GM23248 (cell line): ENCODE data around the gene GPR34. TPM values are rescaled to one million over a fixed set of nuclear protein-coding genes. Genes with fewer than 3 reads are reported as not detected.

Source experiments
- DNase-seq: peaks from one replicate; pipeline ENCODE4 v3.0.0-alpha.2; 2015
- H2AFZ ChIP-seq: fragments of 200-600 bp; sonication (generic); 2 replicates; pipeline ENCODE4 v1.6.1; 2016; ENCODE audit warnings: antibody characterized with exemption
- H3F3A ChIP-seq: fragments of 200-600 bp; sonication (generic); 2 replicates; pipeline ENCODE4 v1.6.1; 2016; ENCODE audit warnings: mild to moderate bottlenecking, antibody characterized with exemption, mixed run types; ENCODE audit not compliant: insufficient read depth
- H3K27ac ChIP-seq: fragments of 200-600 bp; sonication (generic); 2 replicates; pipeline ENCODE4 v1.5.1; 2016; ENCODE audit warnings: mild to moderate bottlenecking
- H3K27me3 ChIP-seq: fragments of 200-600 bp; sonication (generic); replicated peaks from 2 replicates; pipeline ENCODE4 v1.6.1; 2016; ENCODE audit warnings: mild to moderate bottlenecking; ENCODE audit not compliant: insufficient read depth
- H3K36me3 ChIP-seq: fragments of 200-600 bp; sonication (generic); 2 replicates; pipeline ENCODE4 v1.6.1; 2016; ENCODE audit warnings: low read depth, mild to moderate bottlenecking
- H3K4me1 ChIP-seq: fragments of 200-600 bp; sonication (generic); 2 replicates; pipeline ENCODE4 v1.6.1; 2016; ENCODE audit warnings: mild to moderate bottlenecking; ENCODE audit not compliant: insufficient read depth
- H3K4me2 ChIP-seq: fragments of 200-600 bp; sonication (generic); one replicate; pipeline ENCODE4 v1.6.1; 2016; ENCODE audit warnings: mild to moderate bottlenecking; ENCODE audit not compliant: unreplicated experiment
- H3K4me3 ChIP-seq: fragments of 200-600 bp; sonication (generic); 2 replicates; pipeline ENCODE4 v1.5.1; 2016; ENCODE audit warnings: mild to moderate bottlenecking
- H3K79me2 ChIP-seq: fragments of 200-600 bp; sonication (generic); 2 replicates; pipeline ENCODE4 v1.6.1; 2016; ENCODE audit warnings: mild to moderate bottlenecking; ENCODE audit not compliant: insufficient read depth
- H3K9ac ChIP-seq: fragments of 200-600 bp; sonication (generic); 2 replicates; pipeline ENCODE4 v1.6.1; 2016; ENCODE audit warnings: mild to moderate bottlenecking
- H3K9me2 ChIP-seq: fragments of 200-600 bp; sonication (generic); 2 replicates; pipeline ENCODE4 v1.6.1; 2016; ENCODE audit warnings: mixed run types, mild to moderate bottlenecking, moderate library complexity; ENCODE audit not compliant: insufficient read depth
- H3K9me3 ChIP-seq: fragments of 200-600 bp; sonication (generic); one replicate; pipeline ENCODE4 v1.6.1; 2017; ENCODE audit warnings: low read depth
- H4K20me1 ChIP-seq: fragments of 200-600 bp; sonication (generic); 2 replicates; pipeline ENCODE4 v1.6.0; 2016; ENCODE audit not compliant: insufficient read depth
- EZH2 ChIP-seq: fragments of 200-600 bp; sonication (generic); IDR thresholded peaks from 2 replicates; pipeline ENCODE4 v1.6.1; 2018; ENCODE audit warnings: antibody characterized with exemption, mild to moderate bottlenecking; ENCODE audit not compliant: insufficient read depth, poor library complexity, severe bottlenecking
- EZH2phosphoT487 ChIP-seq: fragments of 200-600 bp; sonication (generic); IDR thresholded peaks from 2 replicates; pipeline ENCODE4 v1.6.1; 2018; ENCODE audit warnings: antibody characterized with exemption, moderate library complexity, mild to moderate bottlenecking, low read depth; ENCODE audit not compliant: insufficient read depth
- WGBS, 2 experiments: methylation state at CpG; one replicate each; pipeline ENCODE4 v1.1.6; 2015 to 2017; ENCODE audit warnings: low lambda C conversion rate in 2 of 2, low coverage in 1 of 2; ENCODE audit errors: missing lambda C conversion rate in 2 of 2; 5-methylcytosine and 5-hydroxymethylcytosine counted together
- in situ Hi-C: fragments of 300-500 bp; cut with MboI; formaldehyde crosslinking; loops from 2 replicates; pipeline ENCODE4 v1.15.0; 2020
- polyA plus RNA-seq: library from polyadenylated mRNA; unstranded; fragments of >200 nt; fragmentation: Nextera tagmentation; extraction: Ambion mirVana; gene quantifications from 2 replicates; pipeline ENCODE4 v1.2.1, GENCODE V29; 2016
- total RNA-seq: library from RNA; depleted of rRNA; stranded (reverse); fragments of >200 nt; shearing (Covaris generic); gene quantifications from 2 replicates; pipeline ENCODE4 v1.2.3, GENCODE V29; 2014

Gene GPR34
- total and polyA plus RNA-seq, 2 experiments from 2014 or later: 0.09 TPM; not detected in 1

DNA sequence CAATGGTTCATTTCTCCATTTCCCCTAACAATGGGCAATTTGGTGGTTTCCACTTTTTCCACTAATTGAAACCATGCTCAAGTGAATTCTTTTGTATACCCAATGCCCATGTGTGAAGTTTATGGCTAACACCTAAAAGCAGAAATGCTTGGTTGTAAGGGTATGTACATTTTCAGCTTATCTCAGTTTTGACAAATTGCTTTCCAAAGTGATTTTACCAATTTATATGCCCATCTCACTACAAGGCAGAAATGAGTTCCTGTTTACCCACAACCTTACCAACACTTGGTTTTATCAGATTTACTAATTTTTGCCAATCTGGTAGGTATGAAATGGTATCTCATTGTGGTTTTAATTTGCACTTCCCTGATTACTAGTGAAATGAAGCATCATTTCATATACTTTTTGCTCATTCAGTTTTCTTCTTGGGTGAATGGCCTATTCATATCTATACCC lies 14.8 kb downstream of the GPR34 start:
- Histone ChIP-seq H3K4me1 (no peaks in the 10 kb centered on the region), H2AFZ (no peak overlapping the region), H3K9ac (no peak overlapping the region), H3K36me3 (no peaks in the 10 kb centered on the region), H3K79me2 (no peaks in the 10 kb centered on the region), H3K27ac (no peak overlapping the region), H3K4me3 (no peak overlapping the region), H4K20me1 (no peaks in the 10 kb centered on the region), H3K9me3 (no peaks in the 10 kb centered on the region), H3K4me2 (no peak overlapping the region), H3F3A (no peaks in the 10 kb centered on the region), H3K9me2 (no peaks in the 10 kb centered on the region), H3K27me3 (no peaks in the 10 kb centered on the region)
- in situ Hi-C loops: no loop called here
- no peak for DNase-seq
- TF ChIP-seq EZH2 (no peak), EZH2phosphoT487 (no peak)

- no peak for TF ChIP-seq EZH2phosphoT487
- no peak for TF ChIP-seq EZH2
- Histone ChIP-seq H3K4me3 (no peak overlapping the region), H3K4me1 (no peaks in the 10 kb centered on the region), H3K9me2 (no peaks in the 10 kb centered on the region), H4K20me1 (no peaks in the 10 kb centered on the region), H3K4me2 (no peak overlapping the region), H3K79me2 (no peaks in the 10 kb centered on the region), H3K27ac (no peak overlapping the region), H3F3A (no peaks in the 10 kb centered on the region), H3K9me3 (no peaks in the 10 kb centered on the region), H3K27me3 (no peaks in the 10 kb centered on the region), H3K9ac (no peak overlapping the region), H3K36me3 (no peaks in the 10 kb centered on the region), H2AFZ (no peak overlapping the region)
- 78 to 100% methylated on average over 1 of the region's 1 CpG for WGBS, 2 experiments
- DNase-seq: no peak
- in situ Hi-C loops: no loop called here
Observed at GRCh38 chrX:41705042-41705441, 16.3 kb downstream of the GPR34 start.

GRCh38 chrX:41705680-41706374 lies 17.1 kb downstream of the GPR34 start:
- Histone ChIP-seq H3K79me2 (no peaks in the 10 kb centered on the region), H3K9me2 (no peaks in the 10 kb centered on the region), H3F3A (no peaks in the 10 kb centered on the region), H2AFZ (no peak overlapping the region), H3K9me3 (no peaks in the 10 kb centered on the region), H4K20me1 (no peaks in the 10 kb centered on the region), H3K4me3 (no peak overlapping the region), H3K27me3 (no peaks in the 10 kb centered on the region), H3K4me1 (no peaks in the 10 kb centered on the region), H3K36me3 (no peaks in the 10 kb centered on the region), H3K4me2 (no peak overlapping the region), H3K27ac (no peak overlapping the region), H3K9ac (no peak overlapping the region)
- in situ Hi-C loops: no loop called here
- 94 to 97% methylated on average over 3 of the region's 3 CpGs for WGBS, 2 experiments
- TF ChIP-seq EZH2phosphoT487: no peak
- no peak for TF ChIP-seq EZH2
- DNase-seq: no peak

- no peak overlapping the region for H3K4me3 ChIP-seq
- H3K79me2 ChIP-seq: no peaks in the 10 kb centered on the region
- TF ChIP-seq EZH2phosphoT487: no peak
- TF ChIP-seq EZH2: no peak
- H3K9me3 ChIP-seq: no peaks in the 10 kb centered on the region
- H2AFZ ChIP-seq: no peak overlapping the region
- no peak for DNase-seq
- in situ Hi-C loops: no loop called here
- H3F3A ChIP-seq: no peaks in the 10 kb centered on the region
- H3K9me2 ChIP-seq: no peaks in the 10 kb centered on the region
- H3K27me3 ChIP-seq: no peaks in the 10 kb centered on the region
- 100% methylated on average over 1 of the region's 1 CpG for WGBS, 2 experiments
- H3K27ac ChIP-seq: no peak overlapping the region
- H3K4me1 ChIP-seq: no peaks in the 10 kb centered on the region
- H3K36me3 ChIP-seq: no peaks in the 10 kb centered on the region
- H3K4me2 ChIP-seq: no peak overlapping the region
- no peak overlapping the region for H3K9ac ChIP-seq
- no peaks in the 10 kb centered on the region for H4K20me1 ChIP-seq
Observed at GRCh38 chrX:41707218-41707617, 18.4 kb downstream of the GPR34 start.
